Sigmoid colon (tissue), 4 donors: ENCODE results near the gene RPS2.

Experiments used
- CTCF ChIP-seq, 4 experiments: fragments of 450-650 bp in 3 of 4; fragments of 200-600 bp in 1 of 4; IDR thresholded peaks; one replicate each; pipeline ENCODE4 v1.5.1; 2016 to 2019; ENCODE audit warnings: antibody characterized with exemption in 4 of 4, mild to moderate bottlenecking in 3 of 4, moderate library complexity in 2 of 4
- EP300 ChIP-seq, 4 donors: sonication (generic); formaldehyde crosslinking; IDR thresholded peaks; one replicate each; pipeline ENCODE4 v1.6.1; 2017; ENCODE audit warnings: antibody characterized with exemption in 4 of 4
- POLR2A ChIP-seq, 2 donors: fragments of 450-650 bp; IDR thresholded peaks; one replicate each; pipeline ENCODE4 v1.6.1; 2016; ENCODE audit warnings: antibody characterized with exemption in 2 of 2, mild to moderate bottlenecking in 2 of 2, moderate library complexity in 2 of 2
- POLR2AphosphoS5 ChIP-seq, 4 donors: sonication (generic); formaldehyde crosslinking; IDR thresholded peaks; one replicate each; pipeline ENCODE4 v1.6.1; 2017; ENCODE audit warnings: antibody characterized with exemption in 4 of 4

GRCh38 chr16:1920727-1921171, 43.9 kb downstream of the RPS2 start:
- TF ChIP-seq CTCF (IDR thresholded peaks at IDR 0.05) (no peak), POLR2AphosphoS5 (IDR thresholded peaks at IDR 0.05) (no peak), POLR2A (IDR thresholded peaks at IDR 0.05) (no peak), EP300 (IDR thresholded peaks at IDR 0.05) (no peak)
